ENCODE measurements around the gene TEDC2.
A peak's percentile ranks its signal among the peaks of the same experiment; 100 is the strongest.

DNA sequence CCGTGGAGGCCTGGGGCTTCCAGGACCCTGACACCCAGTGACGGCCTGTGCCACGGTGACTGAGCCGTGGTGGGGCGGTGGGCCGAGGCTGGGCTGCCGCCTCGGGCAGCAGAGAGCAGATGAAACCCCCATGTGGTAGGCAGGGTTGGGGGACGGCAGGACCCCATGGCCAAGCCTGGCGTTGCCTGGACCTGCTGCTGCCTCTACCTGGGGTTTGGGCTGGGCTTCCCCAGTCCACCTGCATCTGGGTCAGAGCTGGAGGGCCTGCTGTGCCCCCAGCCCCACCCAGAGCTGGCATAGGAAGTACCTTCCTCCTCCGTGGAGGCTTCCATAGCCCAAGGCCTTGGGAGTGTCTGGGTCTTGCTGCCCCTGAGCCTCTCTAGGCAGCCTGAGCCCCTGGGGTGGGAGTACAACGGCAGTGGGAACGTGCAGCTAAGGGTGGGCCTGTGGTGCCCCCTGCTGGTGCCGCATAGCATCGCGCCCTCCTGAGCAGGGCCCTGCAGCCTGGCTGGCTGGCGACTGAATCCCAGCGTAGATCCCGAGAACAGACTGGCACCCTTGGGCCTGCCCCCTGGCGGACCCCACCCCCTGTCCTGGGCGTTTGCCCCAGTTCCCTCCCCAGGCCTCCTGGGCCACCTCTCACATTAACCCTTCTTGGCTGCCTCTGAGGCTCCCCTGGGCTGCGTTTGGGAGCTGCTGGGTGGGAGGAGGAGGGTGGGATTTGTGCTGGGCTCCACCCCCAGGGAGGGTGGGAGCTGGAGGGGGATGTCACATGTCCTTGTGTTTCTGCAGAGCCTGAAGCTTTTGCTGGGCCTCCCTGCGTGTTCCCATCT lies 41.2 kb downstream of the TEDC2 start:
- TF ChIP-seq POLR2A (IDR thresholded peaks at IDR 0.05), result peak in 1 of 2 donors; percentile 36
- TF ChIP-seq, protein P1, sequence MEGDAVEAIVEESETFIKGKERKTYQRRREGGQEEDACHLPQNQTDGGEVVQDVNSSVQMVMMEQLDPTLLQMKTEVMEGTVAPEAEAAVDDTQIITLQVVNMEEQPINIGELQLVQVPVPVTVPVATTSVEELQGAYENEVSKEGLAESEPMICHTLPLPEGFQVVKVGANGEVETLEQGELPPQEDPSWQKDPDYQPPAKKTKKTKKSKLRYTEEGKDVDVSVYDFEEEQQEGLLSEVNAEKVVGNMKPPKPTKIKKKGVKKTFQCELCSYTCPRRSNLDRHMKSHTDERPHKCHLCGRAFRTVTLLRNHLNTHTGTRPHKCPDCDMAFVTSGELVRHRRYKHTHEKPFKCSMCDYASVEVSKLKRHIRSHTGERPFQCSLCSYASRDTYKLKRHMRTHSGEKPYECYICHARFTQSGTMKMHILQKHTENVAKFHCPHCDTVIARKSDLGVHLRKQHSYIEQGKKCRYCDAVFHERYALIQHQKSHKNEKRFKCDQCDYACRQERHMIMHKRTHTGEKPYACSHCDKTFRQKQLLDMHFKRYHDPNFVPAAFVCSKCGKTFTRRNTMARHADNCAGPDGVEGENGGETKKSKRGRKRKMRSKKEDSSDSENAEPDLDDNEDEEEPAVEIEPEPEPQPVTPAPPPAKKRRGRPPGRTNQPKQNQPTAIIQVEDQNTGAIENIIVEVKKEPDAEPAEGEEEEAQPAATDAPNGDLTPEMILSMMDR (IDR thresholded peaks at IDR 0.05), result peak; percentile 96 to 100 (median 98)

Measured in uterus (tissue), 2 donors.